Dermis blood vessel endothelial cell (primary cell): Measurements from ENCODE around the gene MCM3AP. TPM values are rescaled to one million over a fixed set of nuclear protein-coding genes. Genes with fewer than 3 reads are reported as not detected.
"Not testable (repeated sequence)": the region's sequence is repeated elsewhere in the genome, so short reads cannot be mapped to it uniquely, and the experiment has no call there.

Experiments used
- DNase-seq: peaks from one replicate; pipeline ENCODE4 v3.0.0; 2010
- total RNA-seq: library from RNA; depleted of rRNA; stranded (reverse); fragments of >200 nt; gene quantifications from 2 replicates; pipeline ENCODE4 v1.2.3, GENCODE V29; 2014

Gene MCM3AP
- total RNA-seq, 1 donor from 2014 or later: 97.7 TPM

- no peak for DNase-seq
Measured at GRCh38 chr21:46268371-46268770, 17.0 kb downstream of the MCM3AP start.

GRCh38 chr21:46266946-46267345, 18.5 kb downstream of the MCM3AP start:
- DNase-seq: no peak

- DNase-seq: no peak
Measured at GRCh38 chr21:46265736-46266525, 19.5 kb downstream of the MCM3AP start.

GRCh38 chr21:46264690-46265144, 20.7 kb downstream of the MCM3AP start:
- DNase-seq: no peak

GRCh38 chr21:46264046-46264689, 21.2 kb downstream of the MCM3AP start:
- DNase-seq: no peak

DNA sequence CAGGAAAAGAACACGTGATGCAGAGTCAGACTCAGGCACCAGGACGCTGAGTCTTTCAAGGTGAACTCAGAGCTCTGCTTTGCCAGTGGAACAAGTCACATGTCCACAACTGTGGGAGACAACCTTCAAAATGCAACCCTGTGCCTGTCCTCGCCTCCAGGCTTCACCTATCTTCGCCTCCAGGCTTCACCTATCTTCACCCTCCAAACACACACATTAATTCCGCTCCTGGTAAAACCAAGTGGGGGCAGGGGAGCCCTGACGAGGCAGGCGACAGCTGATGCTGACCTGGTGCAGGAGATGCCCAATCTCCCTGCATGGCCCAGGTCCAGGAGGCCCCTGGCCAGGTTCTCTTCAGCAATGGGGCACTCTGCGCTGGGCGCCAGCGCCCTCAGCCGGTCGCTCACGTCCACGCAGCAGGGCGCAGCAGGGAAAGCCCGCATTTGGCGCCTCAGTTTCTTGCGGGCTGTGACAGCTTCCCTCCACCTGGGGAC, 28.9 kb downstream of the MCM3AP start:
- DNase-seq: no peak

DNA sequence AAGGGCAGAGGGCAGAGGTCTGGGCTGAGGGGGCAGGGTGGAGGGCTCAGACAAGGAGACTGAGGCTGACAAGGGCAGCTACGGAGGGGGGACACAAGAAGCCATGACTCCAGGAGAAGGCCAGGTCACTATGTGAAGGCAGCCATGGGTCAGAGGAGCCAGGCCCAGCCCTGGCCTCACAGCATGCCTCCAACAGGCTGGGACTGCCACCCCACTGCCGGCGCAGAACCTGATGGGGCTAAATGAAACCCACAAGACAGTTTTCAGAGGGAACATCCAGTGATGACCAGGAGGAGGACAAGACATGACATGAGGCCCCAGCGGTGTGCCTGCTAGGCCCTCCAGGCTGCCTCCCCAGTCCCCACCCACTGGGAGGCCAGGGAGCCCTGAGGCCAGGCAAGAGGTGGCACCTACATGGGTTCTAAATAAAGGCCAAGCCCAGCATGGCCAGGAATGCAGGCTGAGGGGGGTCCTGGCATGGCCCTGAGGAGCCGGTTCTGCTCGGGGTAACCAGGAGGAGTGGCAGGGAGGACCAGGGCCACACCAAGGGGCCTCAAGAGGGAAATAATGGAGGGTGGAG, 29.6 kb downstream of the MCM3AP start:
- no peak for DNase-seq

- no peak for DNase-seq
Measured at GRCh38 chr21:46255166-46255565, 30.2 kb downstream of the MCM3AP start.

DNA sequence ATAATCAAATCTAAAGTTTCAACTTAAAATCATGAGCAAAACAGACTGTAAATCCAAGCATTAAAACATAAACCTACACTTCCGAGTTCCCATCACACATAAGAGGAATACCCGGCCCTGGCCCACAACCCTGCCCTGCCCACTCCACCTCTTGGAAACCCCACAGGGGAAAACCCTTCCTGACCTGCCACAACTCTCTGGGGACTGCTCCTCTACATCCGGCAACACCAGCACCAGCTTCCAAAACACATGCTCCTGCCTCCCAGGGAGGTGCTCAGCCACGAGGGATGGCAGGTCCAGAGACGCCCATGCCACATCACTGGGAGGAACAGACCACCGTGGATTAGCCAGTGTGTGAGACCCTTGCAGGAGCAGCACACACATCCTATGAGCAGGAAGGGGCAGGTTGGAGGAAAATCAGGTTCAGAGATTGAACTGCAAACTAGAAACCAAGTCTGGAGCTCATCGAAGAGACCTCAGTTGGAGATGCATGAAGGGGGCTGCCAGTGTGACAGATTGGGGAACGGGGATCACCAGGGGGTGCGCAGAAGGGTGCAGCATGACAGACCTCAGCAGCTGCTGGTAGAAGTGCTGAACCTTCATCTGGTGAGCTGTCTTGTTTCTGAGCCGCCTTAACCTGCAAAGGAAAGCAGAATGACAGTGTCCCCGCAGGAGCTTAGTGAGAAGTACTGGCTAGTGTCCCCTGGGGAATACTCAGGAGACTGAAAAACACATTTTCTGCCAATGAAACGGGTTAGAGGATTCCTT, 31.0 kb downstream of the MCM3AP start:
- DNase-seq: no peak

- peak; percentile 20 for DNase-seq
Measured at GRCh38 chr21:46253610-46254124, 31.7 kb downstream of the MCM3AP start.

GRCh38 chr21:46252840-46253239, 32.6 kb downstream of the MCM3AP start:
- no peak for DNase-seq

DNA sequence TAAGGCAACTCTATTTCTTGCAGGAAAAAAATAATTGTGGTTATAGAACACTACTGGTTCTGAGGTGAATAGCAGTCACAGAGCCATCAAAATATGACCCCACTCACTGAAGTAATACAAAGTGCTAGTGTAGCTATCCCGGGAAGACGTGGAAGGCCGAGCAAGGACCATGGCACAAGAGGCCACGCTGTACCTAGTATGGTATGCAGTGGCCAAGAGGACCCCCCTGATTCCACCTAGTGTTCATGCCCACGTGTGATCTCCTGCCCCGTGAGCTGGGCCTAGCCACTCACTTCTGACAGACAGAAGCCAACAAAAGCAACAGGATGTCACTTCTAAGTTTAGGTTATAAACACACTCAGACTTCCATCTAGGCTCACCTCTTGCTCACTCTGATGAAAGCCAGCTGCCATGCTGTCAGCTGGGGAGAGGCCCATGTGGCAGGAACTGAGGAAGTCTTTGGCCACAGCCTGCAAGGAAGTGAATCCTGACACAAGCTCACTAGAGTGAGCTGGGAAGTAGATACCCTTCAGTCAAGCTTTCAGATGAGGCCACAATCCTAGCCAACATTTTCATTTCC, 35.2 kb downstream of the MCM3AP start:
- DNase-seq: no peak

- DNase-seq: no peak
Measured at GRCh38 chr21:46248827-46249226, 36.6 kb downstream of the MCM3AP start.

DNA sequence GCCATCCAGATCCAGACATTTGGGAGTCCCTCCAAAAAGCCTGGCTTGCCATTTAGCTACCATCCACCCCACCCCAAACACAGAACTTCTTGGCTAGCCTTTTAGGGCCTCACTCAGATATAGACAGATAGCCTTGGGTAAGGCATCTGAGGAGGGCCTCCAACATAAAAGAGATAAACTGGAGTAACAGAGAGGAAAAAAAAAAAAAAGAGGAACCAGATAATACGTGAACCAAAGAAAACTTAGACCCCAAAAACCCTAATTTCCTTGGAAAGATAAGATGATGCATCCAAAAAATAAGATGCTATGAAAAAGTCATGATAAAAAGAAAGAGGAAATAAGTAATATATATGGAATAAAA, 37.0 kb downstream of the MCM3AP start:
- no peak for DNase-seq

DNA sequence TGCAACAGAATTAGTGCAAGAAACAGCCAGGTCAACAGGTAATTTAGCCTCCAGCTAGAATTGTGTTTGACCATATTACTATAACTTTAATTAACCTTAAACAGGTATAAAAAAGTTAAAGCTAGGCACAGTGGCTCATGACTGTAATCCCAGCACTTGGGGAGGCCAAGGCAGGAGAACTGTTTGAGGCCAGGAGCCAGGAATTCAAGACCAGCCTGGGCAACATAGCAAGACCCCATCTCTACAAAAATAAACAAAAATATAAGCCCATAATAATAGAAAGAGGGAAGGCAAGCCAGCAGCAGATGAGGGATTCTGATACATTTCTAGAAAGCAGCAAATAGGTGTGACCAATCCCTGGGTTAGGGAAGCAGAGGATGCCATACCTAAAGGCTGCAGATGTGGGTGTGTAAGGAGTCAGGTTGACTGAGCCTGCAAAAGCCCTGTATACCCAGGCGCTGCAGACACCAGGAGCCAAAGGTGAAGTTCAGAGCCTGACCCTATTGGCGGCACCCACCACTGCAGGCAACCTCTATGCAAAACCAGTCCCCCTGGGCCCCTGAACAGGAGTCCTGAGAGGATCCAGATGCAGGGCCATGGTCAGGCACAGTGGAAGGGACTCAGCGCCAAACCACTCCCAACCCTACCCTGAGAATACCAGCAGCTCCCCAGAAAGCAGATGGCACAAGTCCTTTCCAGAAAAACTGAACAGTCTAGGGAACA, 37.6 kb downstream of the MCM3AP start:
- DNase-seq: no peak

- DNase-seq: no peak
Measured at GRCh38 chr21:46246345-46246744, 39.1 kb downstream of the MCM3AP start.

DNA sequence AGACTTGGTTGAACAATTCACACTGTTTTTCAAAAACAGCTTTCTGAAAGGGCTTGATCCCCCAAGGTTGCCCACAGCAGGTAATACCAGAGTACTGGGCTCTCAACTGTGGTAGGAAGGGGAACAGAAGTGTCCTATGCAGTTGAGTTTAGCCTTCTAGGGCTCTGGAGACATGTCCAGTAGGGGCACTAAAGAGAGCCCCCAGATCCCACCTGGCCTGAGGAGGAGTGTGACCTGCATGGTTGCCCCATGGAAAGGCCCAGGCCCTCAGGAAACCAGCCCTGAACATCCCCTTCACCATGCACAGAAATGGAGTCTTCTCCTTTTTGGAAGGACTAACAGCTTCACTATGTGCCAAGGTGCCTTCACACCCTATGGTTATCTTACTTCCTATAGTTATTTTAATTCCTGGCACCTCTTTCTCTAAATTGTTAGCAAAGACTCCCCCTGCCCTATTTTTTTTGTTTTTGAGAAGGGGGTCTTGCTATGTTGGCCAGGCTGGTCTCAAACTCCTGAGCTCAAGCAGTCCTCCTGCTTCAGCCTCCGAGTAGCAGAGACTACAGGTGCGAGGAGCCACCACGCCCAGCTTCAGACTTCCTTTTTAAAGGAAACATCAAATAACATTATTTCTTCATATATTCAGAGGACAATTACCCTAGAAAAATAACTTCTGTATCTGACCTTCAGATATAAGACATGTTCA, 40.0 kb downstream of the MCM3AP start:
- DNase-seq: no peak

DNA sequence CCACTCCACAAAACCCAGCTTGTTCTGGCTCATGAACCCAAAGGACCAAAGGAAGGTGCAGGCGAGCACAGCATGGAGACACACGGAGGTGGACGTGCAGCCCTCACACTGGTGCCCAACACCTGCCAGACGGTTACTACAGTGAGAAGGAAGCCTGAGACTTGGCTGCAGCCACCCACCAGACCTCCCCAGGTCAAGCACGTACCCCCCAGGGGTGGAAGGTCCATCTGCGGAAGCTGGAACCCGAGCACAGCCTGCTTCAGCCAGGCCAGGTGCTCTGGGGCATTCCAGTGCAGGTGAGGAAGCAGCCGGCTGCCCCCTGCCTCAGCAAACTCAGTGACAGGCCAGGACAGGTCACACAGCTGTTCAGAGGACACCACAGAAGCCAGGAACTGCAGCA, 40.8 kb downstream of the MCM3AP start:
- no peak for DNase-seq

GRCh38 chr21:46243960-46244361, 41.5 kb downstream of the MCM3AP start:
- no peak for DNase-seq

- DNase-seq: no peak
Measured at GRCh38 chr21:46243325-46243724, 42.1 kb downstream of the MCM3AP start.

DNA sequence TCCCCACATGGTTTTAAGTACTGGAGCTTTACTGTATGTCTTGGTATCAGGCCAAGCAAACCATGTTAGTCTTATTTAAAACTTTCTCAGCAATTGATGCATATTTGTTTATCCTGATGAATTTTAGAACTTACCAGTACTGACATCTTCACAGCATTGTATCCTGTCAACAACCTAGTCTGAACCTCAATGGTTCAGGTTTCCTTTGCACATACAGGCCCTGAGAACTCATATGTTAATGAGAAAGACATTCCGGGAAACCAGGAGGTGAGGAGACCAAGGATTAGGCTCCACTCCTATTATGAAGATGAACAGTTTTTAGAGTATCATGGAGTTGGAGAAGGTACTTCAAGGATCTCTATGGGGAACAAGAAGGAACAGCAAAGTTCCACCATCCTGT, 43.8 kb downstream of the MCM3AP start:
- DNase-seq: not testable (repeated sequence)
